HEK293T (cell line): ENCODE results near the gene PROM2.

Source experiments
- ARNT ChIP-seq: fragments of 450-650 bp; IDR thresholded peaks from 2 replicates; pipeline ENCODE4 v1.6.1; 2017; ENCODE audit warnings: mild to moderate bottlenecking
- FOXM1 ChIP-seq: fragments of 450-650 bp; IDR thresholded peaks from 2 replicates; pipeline ENCODE4 v1.6.1; 2017; ENCODE audit warnings: mild to moderate bottlenecking, borderline replicate concordance
- HDGF ChIP-seq: fragments of 450-650 bp; IDR thresholded peaks from 2 replicates; pipeline ENCODE4 v1.6.1; 2017; ENCODE audit warnings: antibody characterized with exemption, borderline replicate concordance
- NFRKB ChIP-seq: fragments of 450-650 bp; IDR thresholded peaks from 2 replicates; pipeline ENCODE4 v1.6.1; 2016; ENCODE audit warnings: mild to moderate bottlenecking, moderate library complexity
- SP1 ChIP-seq: fragments of 450-650 bp; IDR thresholded peaks from 2 replicates; pipeline ENCODE4 v1.6.1; 2017

DNA sequence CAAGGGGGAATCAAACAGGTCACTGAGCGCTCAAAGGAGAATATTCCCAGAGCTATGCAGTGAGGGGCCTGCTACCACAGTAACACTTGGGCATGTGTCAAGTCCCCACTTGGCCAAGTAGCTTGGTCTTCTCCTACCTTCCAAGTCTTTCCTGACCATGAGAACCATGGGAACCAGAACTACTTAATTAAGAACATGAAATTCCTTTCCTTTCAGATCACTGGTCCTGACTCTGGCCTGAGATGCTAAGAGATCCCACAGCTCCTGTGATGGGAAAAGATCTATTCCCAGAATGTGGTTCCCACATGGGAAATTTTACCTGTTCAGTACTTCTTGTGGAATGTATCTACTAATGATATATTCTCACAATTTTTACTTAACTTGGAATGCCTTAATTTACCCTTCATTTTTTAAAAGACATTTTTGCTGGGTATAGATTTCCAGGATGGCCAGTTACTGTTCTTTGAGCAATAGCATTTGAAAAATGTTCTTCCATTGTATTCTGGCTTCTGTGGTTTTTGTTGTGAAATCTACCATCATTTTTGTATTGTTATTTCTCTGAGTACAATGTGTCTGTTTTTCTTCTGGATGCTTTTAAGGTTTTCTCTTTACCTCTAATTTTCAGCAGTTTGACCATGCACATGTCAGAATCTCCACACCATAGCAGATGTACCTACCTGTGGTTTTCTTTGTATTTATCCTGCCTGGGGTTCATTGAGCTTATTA, 60.8 kb downstream of the PROM2 start:
- TF ChIP-seq ARNT (no peak), SP1 (no peak), FOXM1 (no peak), NFRKB (no peak), HDGF (no peak)
